GM21367 (cell line): ENCODE data around the gene CACNA2D2.
"Not testable (repeated sequence)": the region's sequence is repeated elsewhere in the genome, so short reads cannot be mapped to it uniquely, and the experiment has no call there.

Experiments
- ATAC-seq: cut with Tn5 transposase; IDR thresholded peaks from one replicate; pipeline ENCODE4 v1.9.1; 2021; ENCODE audit not compliant: unreplicated experiment

CACNA2D2 gene

GRCh38 chr3:50530001-50530970 lies 26.9 kb upstream of the CACNA2D2 start:
- no peak for ATAC-seq

- no peak for ATAC-seq
These were observed 22.6 kb upstream of the CACNA2D2 start for GRCh38 chr3:50525987-50526386.

GRCh38 chr3:50525191-50525910 lies 21.9 kb upstream of the CACNA2D2 start:
- no peak for ATAC-seq

GRCh38 chr3:50524746-50525145 lies 21.3 kb upstream of the CACNA2D2 start:
- ATAC-seq: no peak

- no peak for ATAC-seq
These were observed 19.9 kb upstream of the CACNA2D2 start for GRCh38 chr3:50523279-50523811.

GRCh38 chr3:50521572-50521971 lies 18.1 kb upstream of the CACNA2D2 start:
- no peak for ATAC-seq

GRCh38 chr3:50520849-50521248 lies 17.4 kb upstream of the CACNA2D2 start:
- no peak for ATAC-seq

GRCh38 chr3:50519471-50520089 lies 16.1 kb upstream of the CACNA2D2 start:
- no peak for ATAC-seq

- no peak for ATAC-seq
These were observed 15.0 kb upstream of the CACNA2D2 start for GRCh38 chr3:50518436-50518835.

- no peak for ATAC-seq
These were observed 14.3 kb upstream of the CACNA2D2 start for GRCh38 chr3:50517721-50518206.

- no peak for ATAC-seq
These were observed 13.0 kb upstream of the CACNA2D2 start for GRCh38 chr3:50516440-50516871.

- ATAC-seq: no peak
These were observed 12.4 kb upstream of the CACNA2D2 start for GRCh38 chr3:50515565-50516439.

GRCh38 chr3:50512908-50513307 lies 9.5 kb upstream of the CACNA2D2 start:
- ATAC-seq: not testable (repeated sequence)

GRCh38 chr3:50512131-50512530 lies 8.7 kb upstream of the CACNA2D2 start:
- no peak for ATAC-seq

GRCh38 chr3:50510325-50510724 lies 6.9 kb upstream of the CACNA2D2 start:
- ATAC-seq: no peak

GRCh38 chr3:50509715-50510114 lies 6.3 kb upstream of the CACNA2D2 start:
- ATAC-seq: no peak

GRCh38 chr3:50508821-50509220 lies 5.4 kb upstream of the CACNA2D2 start:
- no peak for ATAC-seq

GRCh38 chr3:50506169-50506568 lies 2.7 kb upstream of the CACNA2D2 start:
- no peak for ATAC-seq

- ATAC-seq: no peak
These were observed 1.2 kb upstream of the CACNA2D2 start for GRCh38 chr3:50504681-50505080.
